B cell (primary cell): Measurements from ENCODE around the gene DNAI1. TPM values are rescaled to one million over a fixed set of nuclear protein-coding genes. Genes with fewer than 3 reads are reported as not detected.

Experiments
- ATAC-seq: fragments of 200-7000 bp; cut with Tn5 transposase; one replicate; pipeline ENCODE4 v1.10.0; 2021; ENCODE audit warnings: low read depth, mild to moderate bottlenecking, moderate number of reproducible peaks, moderate library complexity
- CTCF ChIA-PET: fragments of 350-600 bp; sonication (Branson Sonifier 250); formaldehyde crosslinking; loops from one replicate; lab custom pipeline; 2021; ENCODE audit warnings: antibody characterized with exemption, inconsistent platforms; lab: Charles Lee
- POLR2A ChIA-PET: fragments of 350-600 bp; sonication (Branson Sonifier 250); formaldehyde crosslinking; loops from one replicate; lab custom pipeline; 2021; ENCODE audit warnings: antibody characterized with exemption; lab: Charles Lee
- DNase-seq: peaks from one replicate; pipeline ENCODE4 v3.0.0; 2013
- H2AFZ ChIP-seq: 2 replicates; pipeline ENCODE4 v1.6.1; 2012; ENCODE audit warnings: mild to moderate bottlenecking, low read depth, low read length; ENCODE audit not compliant: insufficient read depth, poor library complexity, severe bottlenecking
- H3K27ac ChIP-seq, 2 donors: 1 replicate in 1 of 2; 2 replicates in 1 of 2; pipeline ENCODE4 v1.5.1; 2012 to 2013; ENCODE audit warnings: low read length in 2 of 2, mild to moderate bottlenecking in 2 of 2, moderate library complexity in 1 of 2
- H3K27me3 ChIP-seq, 4 experiments: fragments of 200-600 bp in 1 of 4; sonication (generic) in 1 of 4; replicated peaks in 1 of 4; 1 replicate in 2 of 4; 2 replicates in 2 of 4; pipeline versions ENCODE4 v1.6.1 to v1.7.0; 2013 to 2016; ENCODE audit warnings: low read length in 3 of 4, mild to moderate bottlenecking in 2 of 4, mixed read lengths in 1 of 4, moderate library complexity in 1 of 4; ENCODE audit not compliant: insufficient read depth in 4 of 4, control insufficient read depth in 3 of 4; ENCODE audit errors: control extremely low read depth in 1 of 4
- H3K36me3 ChIP-seq, 2 experiments: replicated peaks in 1 of 2; 1 replicate in 1 of 2; 2 replicates in 1 of 2; pipeline versions ENCODE4 v1.6.1 to v1.7.1; 2013; ENCODE audit warnings: low read length in 1 of 2; ENCODE audit not compliant: insufficient read depth in 2 of 2, control insufficient read depth in 1 of 2; ENCODE audit errors: control extremely low read depth in 1 of 2, extremely low read depth in 1 of 2
- H3K4me1 ChIP-seq, 2 donors: fragments of 200-600 bp in 1 of 2; sonication (generic) in 1 of 2; 1 replicate in 1 of 2; 2 replicates in 1 of 2; pipeline versions ENCODE4 v1.5.1 to v1.6.1; 2013 to 2017; ENCODE audit warnings: low read length in 2 of 2; ENCODE audit not compliant: control insufficient read depth in 2 of 2, insufficient read depth in 2 of 2
- H3K4me2 ChIP-seq: replicated peaks from 2 replicates; pipeline ENCODE3; 2012; ENCODE audit warnings: mild to moderate bottlenecking, low read depth, low read length; ENCODE audit not compliant: poor library complexity, severe bottlenecking
- H3K4me3 ChIP-seq, 5 experiments: fragments of 200-600 bp in 1 of 5; sonication (generic) in 1 of 5; 1 replicate in 3 of 5; 2 replicates in 2 of 5; pipeline versions ENCODE4 v1.5.1 to v1.7.0; 2011 to 2016; ENCODE audit warnings: low read length in 4 of 5, mild to moderate bottlenecking in 4 of 5, low read depth in 2 of 5, control low read depth in 1 of 5, moderate library complexity in 1 of 5; ENCODE audit not compliant: insufficient read depth in 1 of 5; ENCODE audit errors: control extremely low read depth in 1 of 5, extremely low read depth in 1 of 5
- H3K79me2 ChIP-seq: fragments of 200-600 bp; sonication (generic); one replicate; pipeline ENCODE4 v1.6.0; 2016; ENCODE audit warnings: low read length; ENCODE audit not compliant: control insufficient read depth, insufficient read depth
- H3K9ac ChIP-seq: fragments of 200-600 bp; sonication (generic); 2 replicates; pipeline ENCODE4 v1.6.1; 2017; ENCODE audit warnings: mild to moderate bottlenecking, low read length, moderate library complexity
- H3K9me3 ChIP-seq, 3 donors: one replicate each; pipeline versions ENCODE4 v1.6.1 to v1.7.1; 2013; ENCODE audit warnings: low read length in 2 of 3; ENCODE audit not compliant: control insufficient read depth in 2 of 3, insufficient read depth in 1 of 3; ENCODE audit errors: control extremely low read depth in 1 of 3
- H4K20me1 ChIP-seq: 2 replicates; pipeline ENCODE4 v1.6.0; 2012; ENCODE audit warnings: mild to moderate bottlenecking, low read length; ENCODE audit not compliant: insufficient read depth, control insufficient read depth, poor library complexity, severe bottlenecking
- H3K27ac Mint-ChIP-seq: one replicate; pipeline ENCODE4 v1.8.0; 2021; ENCODE audit warnings: mixed read lengths
- H3K27me3 Mint-ChIP-seq: one replicate; pipeline ENCODE4 v1.8.0; 2021; ENCODE audit warnings: mixed read lengths
- H3K4me1 Mint-ChIP-seq: one replicate; pipeline ENCODE4 v1.8.0; 2021; ENCODE audit warnings: mixed read lengths
- H3K4me3 Mint-ChIP-seq: one replicate; pipeline ENCODE4 v1.8.0; 2021; ENCODE audit warnings: mixed read lengths
- H3K9me3 Mint-ChIP-seq: one replicate; pipeline ENCODE4 v1.8.0; 2022; ENCODE audit warnings: mixed read lengths; ENCODE audit not compliant: insufficient read depth
- EZH2 ChIP-seq: IDR thresholded peaks from 2 replicates; pipeline ENCODE4 v1.6.1; 2012; ENCODE audit warnings: borderline replicate concordance, low read depth, mild to moderate bottlenecking, moderate library complexity, low read length; ENCODE audit not compliant: insufficient read depth, poor library complexity, severe bottlenecking
- WGBS: methylation state at CpG from one replicate; pipeline ENCODE4 v1.1.5; 2013; ENCODE audit warnings: missing lambda C conversion rate; ENCODE audit not compliant: insufficient coverage; 5-methylcytosine and 5-hydroxymethylcytosine counted together
- intact Hi-C: fragments of 100-400 bp; cut with micrococcal nuclease; formaldehyde crosslinking; loops from one replicate; pipeline ENCODE4 v1.10.0; 2022
- polyA plus RNA-seq: library from polyadenylated mRNA; depleted of rRNA; stranded (reverse); fragments of >200 nt; gene quantifications from 2 replicates; pipeline ENCODE4 v1.2.3, GENCODE V29; 2012
- total RNA-seq, 2 donors: library from RNA; stranded (reverse); fragments of 120-200 nt in 1 of 2; gene quantifications; 1 replicate in 1 of 2; 2 replicates in 1 of 2; pipeline versions ENCODE4 v1.2.3 to v1.2.4, GENCODE V29; 2013 to 2022
- TF ChIP-seq, protein P1 (sequence below): fragments of 200-600 bp; IDR thresholded peaks from one replicate; pipeline ENCODE4 v1.8.0; 2022; ENCODE audit warnings: antibody characterized with exemption, mild to moderate bottlenecking

The DNAI1 gene
- total and polyA plus RNA-seq, 2 donors (not counting 1 experiment from before 2014, with no cell fraction given), result not detected

DNA sequence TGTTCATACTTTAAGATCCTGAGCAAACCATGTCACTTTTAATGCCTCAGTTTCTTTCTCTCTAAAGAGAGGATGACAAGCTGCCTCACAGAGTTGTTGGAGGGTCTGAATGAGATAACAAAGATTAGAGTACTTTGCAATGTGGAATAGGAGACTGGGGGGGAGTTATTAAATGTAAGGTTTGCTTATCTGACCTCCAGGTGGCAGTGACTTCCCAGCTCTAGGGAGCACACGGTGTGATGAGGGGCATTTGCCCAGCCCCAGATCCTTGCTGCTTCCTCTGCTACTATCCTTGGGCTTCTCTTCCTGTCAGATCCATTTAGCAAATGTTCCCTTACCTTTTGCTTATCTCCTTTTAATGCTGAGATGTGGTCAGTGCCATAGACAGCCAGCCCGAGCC, 33.4 kb downstream of the DNAI1 start:
- intact Hi-C loops, result no loop called here
- H3K27me3 Mint-ChIP-seq, result peaks cover 43% of the 10 kb centered on the region
- ATAC-seq (no peak), DNase-seq (no peak)
- Histone ChIP-seq H2AFZ (no peak overlapping the region), H3K79me2 (no peaks in the 10 kb centered on the region), H3K4me1 (no peaks in the 10 kb centered on the region), H3K4me2 (no peak overlapping the region), H4K20me1 (no peaks in the 10 kb centered on the region), H3K36me3 (no peaks in the 10 kb centered on the region), H3K4me3 (no peak overlapping the region), H3K27me3 (peaks cover 0 to 26% (median 10%) of the 10 kb centered on the region in 4 experiments), H3K9me3 (no peaks in the 10 kb centered on the region), H3K9ac (no peak overlapping the region), H3K27ac (no peak overlapping the region)
- H3K4me1 Mint-ChIP-seq, result no peaks in the 10 kb centered on the region
- H3K9me3 Mint-ChIP-seq, result no peaks in the 10 kb centered on the region
- H3K4me3 Mint-ChIP-seq, result no peak overlapping the region
- ChIA-PET CTCF (interaction anchor here (1.0 to 1.7 kb wide), 4 partner anchors 47 to 142 kb away, joined by 3 to 4 read pairs (median 3); no protein-coding TSS in a partner anchor), POLR2A (no interaction called here)
- no peak overlapping the region for H3K27ac Mint-ChIP-seq
- no CpG with 5 or more reads among the region's 2 CpGs for WGBS
- TF ChIP-seq EZH2, result no peak
- TF ChIP-seq, protein P1, sequence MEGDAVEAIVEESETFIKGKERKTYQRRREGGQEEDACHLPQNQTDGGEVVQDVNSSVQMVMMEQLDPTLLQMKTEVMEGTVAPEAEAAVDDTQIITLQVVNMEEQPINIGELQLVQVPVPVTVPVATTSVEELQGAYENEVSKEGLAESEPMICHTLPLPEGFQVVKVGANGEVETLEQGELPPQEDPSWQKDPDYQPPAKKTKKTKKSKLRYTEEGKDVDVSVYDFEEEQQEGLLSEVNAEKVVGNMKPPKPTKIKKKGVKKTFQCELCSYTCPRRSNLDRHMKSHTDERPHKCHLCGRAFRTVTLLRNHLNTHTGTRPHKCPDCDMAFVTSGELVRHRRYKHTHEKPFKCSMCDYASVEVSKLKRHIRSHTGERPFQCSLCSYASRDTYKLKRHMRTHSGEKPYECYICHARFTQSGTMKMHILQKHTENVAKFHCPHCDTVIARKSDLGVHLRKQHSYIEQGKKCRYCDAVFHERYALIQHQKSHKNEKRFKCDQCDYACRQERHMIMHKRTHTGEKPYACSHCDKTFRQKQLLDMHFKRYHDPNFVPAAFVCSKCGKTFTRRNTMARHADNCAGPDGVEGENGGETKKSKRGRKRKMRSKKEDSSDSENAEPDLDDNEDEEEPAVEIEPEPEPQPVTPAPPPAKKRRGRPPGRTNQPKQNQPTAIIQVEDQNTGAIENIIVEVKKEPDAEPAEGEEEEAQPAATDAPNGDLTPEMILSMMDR, result no peak

GRCh38 chr9:34493972-34494535, 35.4 kb downstream of the DNAI1 start:
- H3K4me1 ChIP-seq, result no peaks in the 10 kb centered on the region
- H3K27ac Mint-ChIP-seq, result no peak overlapping the region
- H3K9me3 Mint-ChIP-seq, result no peaks in the 10 kb centered on the region
- H3K4me3 Mint-ChIP-seq, result no peak overlapping the region
- no peak overlapping the region for H3K4me2 ChIP-seq
- no peak overlapping the region for H2AFZ ChIP-seq
- DNase-seq (peak; percentile 22), ATAC-seq (no peak)
- no peaks in the 10 kb centered on the region for H3K9me3 ChIP-seq
- intact Hi-C loops, result no loop called here
- H3K4me3 ChIP-seq, result no peak overlapping the region
- POLR2A ChIA-PET, result no interaction called here
- TF ChIP-seq EZH2, result no peak
- TF ChIP-seq, protein P1, result no peak
- peaks cover 35% of the 10 kb centered on the region for H3K27me3 Mint-ChIP-seq
- H3K79me2 ChIP-seq, result no peaks in the 10 kb centered on the region
- H3K4me1 Mint-ChIP-seq, result no peaks in the 10 kb centered on the region
- H3K9ac ChIP-seq, result no peak overlapping the region
- no peak overlapping the region for H3K27ac ChIP-seq
- H3K27me3 ChIP-seq, result peaks cover 0 to 25% (median 6%) of the 10 kb centered on the region in 4 experiments
- H3K36me3 ChIP-seq, result no peaks in the 10 kb centered on the region
- CTCF ChIA-PET, result interaction anchor here (1.0 kb wide), 1 partner anchor 123 kb away, joined by 3 read pairs; no protein-coding TSS in a partner anchor
- no peaks in the 10 kb centered on the region for H4K20me1 ChIP-seq
- 29% methylated on average over 8 of the region's 8 CpGs for WGBS
